ENCODE measurements around the gene SLC43A1. TPM values are rescaled to one million over a fixed set of nuclear protein-coding genes. Genes with fewer than 3 reads are reported as not detected.

The SLC43A1 gene
- total and polyA plus RNA-seq, 2 experiments from 2014 or later: 19.6 to 49.7 TPM

DNA sequence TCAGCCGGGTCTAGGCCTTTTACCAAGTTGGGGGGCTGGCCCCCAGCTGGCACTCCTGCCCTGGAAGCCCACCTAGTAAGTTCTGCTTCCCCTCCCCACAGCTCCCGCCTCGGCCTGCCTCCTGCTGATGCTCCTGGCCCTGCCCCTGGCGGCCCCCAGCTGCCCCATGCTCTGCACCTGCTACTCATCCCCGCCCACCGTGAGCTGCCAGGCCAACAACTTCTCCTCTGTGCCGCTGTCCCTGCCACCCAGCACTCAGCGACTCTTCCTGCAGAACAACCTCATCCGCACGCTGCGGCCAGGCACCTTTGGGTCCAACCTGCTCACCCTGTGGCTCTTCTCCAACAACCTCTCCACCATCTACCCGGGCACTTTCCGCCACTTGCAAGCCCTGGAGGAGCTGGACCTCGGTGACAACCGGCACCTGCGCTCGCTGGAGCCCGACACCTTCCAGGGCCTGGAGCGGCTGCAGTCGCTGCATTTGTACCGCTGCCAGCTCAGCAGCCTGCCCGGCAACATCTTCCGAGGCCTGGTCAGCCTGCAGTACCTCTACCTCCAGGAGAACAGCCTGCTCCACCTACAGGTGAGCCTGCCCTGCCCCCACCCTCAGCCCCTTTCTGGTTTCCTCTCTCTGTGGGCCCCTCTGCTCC, 47.9 kb downstream of the SLC43A1 start (continued):
- TF ChIP-seq, protein P1, sequence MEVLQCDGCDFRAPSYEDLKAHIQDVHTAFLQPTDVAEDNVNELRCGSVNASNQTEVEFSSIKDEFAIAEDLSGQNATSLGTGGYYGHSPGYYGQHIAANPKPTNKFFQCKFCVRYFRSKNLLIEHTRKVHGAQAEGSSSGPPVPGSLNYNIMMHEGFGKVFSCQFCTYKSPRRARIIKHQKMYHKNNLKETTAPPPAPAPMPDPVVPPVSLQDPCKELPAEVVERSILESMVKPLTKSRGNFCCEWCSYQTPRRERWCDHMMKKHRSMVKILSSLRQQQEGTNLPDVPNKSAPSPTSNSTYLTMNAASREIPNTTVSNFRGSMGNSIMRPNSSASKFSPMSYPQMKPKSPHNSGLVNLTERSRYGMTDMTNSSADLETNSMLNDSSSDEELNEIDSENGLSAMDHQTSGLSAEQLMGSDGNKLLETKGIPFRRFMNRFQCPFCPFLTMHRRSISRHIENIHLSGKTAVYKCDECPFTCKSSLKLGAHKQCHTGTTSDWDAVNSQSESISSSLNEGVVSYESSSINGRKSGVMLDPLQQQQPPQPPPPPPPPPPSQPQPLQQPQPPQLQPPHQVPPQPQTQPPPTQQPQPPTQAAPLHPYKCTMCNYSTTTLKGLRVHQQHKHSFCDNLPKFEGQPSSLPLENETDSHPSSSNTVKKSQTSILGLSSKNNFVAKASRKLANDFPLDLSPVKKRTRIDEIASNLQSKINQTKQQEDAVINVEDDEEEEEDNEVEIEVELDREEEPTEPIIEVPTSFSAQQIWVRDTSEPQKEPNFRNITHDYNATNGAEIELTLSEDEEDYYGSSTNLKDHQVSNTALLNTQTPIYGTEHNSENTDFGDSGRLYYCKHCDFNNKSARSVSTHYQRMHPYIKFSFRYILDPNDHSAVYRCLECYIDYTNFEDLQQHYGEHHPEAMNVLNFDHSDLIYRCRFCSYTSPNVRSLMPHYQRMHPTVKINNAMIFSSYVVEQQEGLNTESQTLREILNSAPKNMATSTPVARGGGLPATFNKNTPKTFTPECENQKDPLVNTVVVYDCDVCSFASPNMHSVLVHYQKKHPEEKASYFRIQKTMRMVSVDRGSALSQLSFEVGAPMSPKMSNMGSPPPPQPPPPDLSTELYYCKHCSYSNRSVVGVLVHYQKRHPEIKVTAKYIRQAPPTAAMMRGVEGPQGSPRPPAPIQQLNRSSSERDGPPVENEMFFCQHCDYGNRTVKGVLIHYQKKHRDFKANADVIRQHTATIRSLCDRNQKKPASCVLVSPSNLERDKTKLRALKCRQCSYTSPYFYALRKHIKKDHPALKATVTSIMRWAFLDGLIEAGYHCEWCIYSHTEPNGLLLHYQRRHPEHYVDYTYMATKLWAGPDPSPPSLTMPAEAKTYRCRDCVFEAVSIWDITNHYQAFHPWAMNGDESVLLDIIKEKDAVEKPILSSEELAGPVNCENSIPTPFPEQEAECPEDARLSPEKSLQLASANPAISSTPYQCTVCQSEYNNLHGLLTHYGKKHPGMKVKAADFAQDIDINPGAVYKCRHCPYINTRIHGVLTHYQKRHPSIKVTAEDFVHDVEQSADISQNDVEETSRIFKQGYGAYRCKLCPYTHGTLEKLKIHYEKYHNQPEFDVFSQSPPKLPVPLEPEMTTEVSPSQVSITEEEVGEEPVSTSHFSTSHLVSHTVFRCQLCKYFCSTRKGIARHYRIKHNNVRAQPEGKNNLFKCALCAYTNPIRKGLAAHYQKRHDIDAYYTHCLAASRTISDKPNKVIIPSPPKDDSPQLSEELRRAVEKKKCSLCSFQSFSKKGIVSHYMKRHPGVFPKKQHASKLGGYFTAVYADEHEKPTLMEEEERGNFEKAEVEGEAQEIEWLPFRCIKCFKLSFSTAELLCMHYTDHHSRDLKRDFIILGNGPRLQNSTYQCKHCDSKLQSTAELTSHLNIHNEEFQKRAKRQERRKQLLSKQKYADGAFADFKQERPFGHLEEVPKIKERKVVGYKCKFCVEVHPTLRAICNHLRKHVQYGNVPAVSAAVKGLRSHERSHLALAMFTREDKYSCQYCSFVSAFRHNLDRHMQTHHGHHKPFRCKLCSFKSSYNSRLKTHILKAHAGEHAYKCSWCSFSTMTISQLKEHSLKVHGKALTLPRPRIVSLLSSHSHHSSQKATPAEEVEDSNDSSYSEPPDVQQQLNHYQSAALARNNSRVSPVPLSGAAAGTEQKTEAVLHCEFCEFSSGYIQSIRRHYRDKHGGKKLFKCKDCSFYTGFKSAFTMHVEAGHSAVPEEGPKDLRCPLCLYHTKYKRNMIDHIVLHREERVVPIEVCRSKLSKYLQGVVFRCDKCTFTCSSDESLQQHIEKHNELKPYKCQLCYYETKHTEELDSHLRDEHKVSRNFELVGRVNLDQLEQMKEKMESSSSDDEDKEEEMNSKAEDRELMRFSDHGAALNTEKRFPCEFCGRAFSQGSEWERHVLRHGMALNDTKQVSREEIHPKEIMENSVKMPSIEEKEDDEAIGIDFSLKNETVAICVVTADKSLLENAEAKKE (CRISPR knock-in tag; IDR thresholded peaks at IDR 0.05): no peak
- TF ChIP-seq ZNF331 (CRISPR knock-in tag; IDR thresholded peaks at IDR 0.05; ENCODE audit: low read depth) (no peak), JUNB (IDR thresholded peaks at IDR 0.05; ENCODE audit: unreplicated experiment) (no peak), POLR2AphosphoS5 (IDR thresholded peaks at IDR 0.05; ENCODE audit: low read depth) (no peak)
- TF ChIP-seq, protein P2, sequence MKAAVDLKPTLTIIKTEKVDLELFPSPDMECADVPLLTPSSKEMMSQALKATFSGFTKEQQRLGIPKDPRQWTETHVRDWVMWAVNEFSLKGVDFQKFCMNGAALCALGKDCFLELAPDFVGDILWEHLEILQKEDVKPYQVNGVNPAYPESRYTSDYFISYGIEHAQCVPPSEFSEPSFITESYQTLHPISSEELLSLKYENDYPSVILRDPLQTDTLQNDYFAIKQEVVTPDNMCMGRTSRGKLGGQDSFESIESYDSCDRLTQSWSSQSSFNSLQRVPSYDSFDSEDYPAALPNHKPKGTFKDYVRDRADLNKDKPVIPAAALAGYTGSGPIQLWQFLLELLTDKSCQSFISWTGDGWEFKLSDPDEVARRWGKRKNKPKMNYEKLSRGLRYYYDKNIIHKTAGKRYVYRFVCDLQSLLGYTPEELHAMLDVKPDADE (IDR thresholded peaks at IDR 0.05): no peak

DNA sequence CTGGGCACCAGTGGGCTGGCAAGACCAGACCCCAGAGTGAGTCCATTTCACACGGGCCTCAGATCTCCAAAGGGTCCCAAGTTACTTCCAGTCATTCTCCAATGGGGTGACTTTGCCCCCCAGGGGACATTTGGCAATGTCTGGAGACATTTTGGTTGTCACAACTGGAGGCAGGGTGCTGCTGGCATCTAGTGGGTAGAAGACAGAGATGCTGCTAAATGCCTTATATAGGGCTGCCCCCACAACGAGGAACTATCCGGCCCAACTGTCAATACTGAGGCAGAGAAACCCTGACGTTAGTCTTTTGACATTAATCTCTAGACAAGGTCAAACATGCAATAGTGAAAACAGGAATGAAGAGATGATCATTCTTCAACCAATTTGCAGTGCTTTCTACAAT, 48.8 kb downstream of the SLC43A1 start:
- Mint-ChIP-seq H3K27ac (no peak overlapping the region), H3K4me1 (peaks cover 51% of the 10 kb centered on the region), H3K4me3 (no peak overlapping the region), H3K36me3 (ENCODE audit: low read depth) (peaks cover 38% of the 10 kb centered on the region), H3K9me3 (no peaks in the 10 kb centered on the region; the same call in 2 of the 3 replicates), H3K27me3 (ENCODE audit: insufficient read depth, low read depth, poor library complexity) (peaks cover 25% of the 10 kb centered on the region)
- H3F3A ChIP-seq (replicated peaks; ENCODE audit: low read depth): 0 out of 2 replicates have a peak, but pooled peaks cover 15% of the 10 kb centered on the region
- no peaks in the 10 kb centered on the region; the same call in 1 of the 2 replicates for H4K20me1 ChIP-seq (replicated peaks; ENCODE audit: insufficient read depth)
- peaks cover 13% of the 10 kb centered on the region for H3K27me3 ChIP-seq (ENCODE audit: insufficient read depth)
- no peak for DNase-seq (ENCODE audit: low spot score)
- no peaks in the 10 kb centered on the region; the same call in 1 of the 2 replicates for H3K36me3 ChIP-seq (ENCODE audit: insufficient read depth)
- peaks cover 48% of the 10 kb centered on the region for H3K4me1 ChIP-seq (ENCODE audit: insufficient read depth)
- ATAC-seq: no peak
- peaks cover 17% of the 10 kb centered on the region for H3K79me2 ChIP-seq (replicated peaks; ENCODE audit: insufficient read depth)
- H3K4me2 ChIP-seq: no peak overlapping the region
- H3K4me3 ChIP-seq: no peak overlapping the region
- H3K9me2 ChIP-seq (ENCODE audit: insufficient read depth): no peaks in the 10 kb centered on the region
- no peak overlapping the region for H3K27ac ChIP-seq (ENCODE audit: low read depth)
- H2AFZ ChIP-seq: no peak overlapping the region
- TF ChIP-seq, protein P2 (IDR thresholded peaks at IDR 0.05): no peak
- TF ChIP-seq STAT1 (IDR thresholded peaks at IDR 0.05; ENCODE audit: unreplicated experiment) (no peak), ZNF114 (CRISPR knock-in tag; IDR thresholded peaks at IDR 0.05) (no peak), ZNF331 (CRISPR knock-in tag; IDR thresholded peaks at IDR 0.05; ENCODE audit: low read depth) (no peak), NANOG (IDR thresholded peaks at IDR 0.05; ENCODE audit: borderline replicate concordance) (no peak), JUNB (IDR thresholded peaks at IDR 0.05; ENCODE audit: unreplicated experiment) (no peak), CREB1 (CRISPR knock-in tag; IDR thresholded peaks at IDR 0.05; ENCODE audit: low read depth) (no peak)
- TF ChIP-seq, protein P3, sequence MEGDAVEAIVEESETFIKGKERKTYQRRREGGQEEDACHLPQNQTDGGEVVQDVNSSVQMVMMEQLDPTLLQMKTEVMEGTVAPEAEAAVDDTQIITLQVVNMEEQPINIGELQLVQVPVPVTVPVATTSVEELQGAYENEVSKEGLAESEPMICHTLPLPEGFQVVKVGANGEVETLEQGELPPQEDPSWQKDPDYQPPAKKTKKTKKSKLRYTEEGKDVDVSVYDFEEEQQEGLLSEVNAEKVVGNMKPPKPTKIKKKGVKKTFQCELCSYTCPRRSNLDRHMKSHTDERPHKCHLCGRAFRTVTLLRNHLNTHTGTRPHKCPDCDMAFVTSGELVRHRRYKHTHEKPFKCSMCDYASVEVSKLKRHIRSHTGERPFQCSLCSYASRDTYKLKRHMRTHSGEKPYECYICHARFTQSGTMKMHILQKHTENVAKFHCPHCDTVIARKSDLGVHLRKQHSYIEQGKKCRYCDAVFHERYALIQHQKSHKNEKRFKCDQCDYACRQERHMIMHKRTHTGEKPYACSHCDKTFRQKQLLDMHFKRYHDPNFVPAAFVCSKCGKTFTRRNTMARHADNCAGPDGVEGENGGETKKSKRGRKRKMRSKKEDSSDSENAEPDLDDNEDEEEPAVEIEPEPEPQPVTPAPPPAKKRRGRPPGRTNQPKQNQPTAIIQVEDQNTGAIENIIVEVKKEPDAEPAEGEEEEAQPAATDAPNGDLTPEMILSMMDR (conservative IDR thresholded peaks at IDR 0.05; ENCODE audit: low read depth in 2 of 2): no peak
